Activated T-cell treated with anti-CD3 and anti-CD28 coated beads, Interleukin-2, amount 50 U/mL, for 4 hours (primary cell): ENCODE measurements around the gene MYO1D. TPM values are rescaled to one million over a fixed set of nuclear protein-coding genes. Genes with fewer than 3 reads are reported as not detected.

ENCODE experiments used
- ATAC-seq, 2 donors: fragments of 200-7000 bp; cut with Tn5 transposase; one replicate each; pipeline ENCODE4 v1.10.0; 2021
- DNase-seq: peaks from one replicate; pipeline ENCODE4 v3.0.0-alpha.2; 2020
- H3K27me3 Mint-ChIP-seq: one replicate; pipeline ENCODE4 v1.8.0; 2021; ENCODE audit warnings: low read depth, mixed read lengths
- H3K36me3 Mint-ChIP-seq: one replicate; pipeline ENCODE4 v1.8.0; 2022; ENCODE audit warnings: mixed read lengths; ENCODE audit not compliant: insufficient read depth
- H3K4me1 Mint-ChIP-seq: one replicate; pipeline ENCODE4 v1.8.0; 2021; ENCODE audit warnings: low read depth, mixed read lengths
- H3K4me3 Mint-ChIP-seq: one replicate; pipeline ENCODE4 v1.8.0; 2021; ENCODE audit warnings: mild to moderate bottlenecking, moderate library complexity, mixed read lengths
- H3K9me3 Mint-ChIP-seq: one replicate; pipeline ENCODE4 v1.8.0; 2021; ENCODE audit warnings: mixed read lengths
- total RNA-seq, 3 donors: library from RNA; stranded (reverse); gene quantifications; one replicate each; pipeline ENCODE4 v1.2.1, GENCODE V29; 2021

MYO1D gene
- total RNA-seq, 3 donors from 2014 or later = 8.5 to 14.6 (median 10.6) TPM

DNA sequence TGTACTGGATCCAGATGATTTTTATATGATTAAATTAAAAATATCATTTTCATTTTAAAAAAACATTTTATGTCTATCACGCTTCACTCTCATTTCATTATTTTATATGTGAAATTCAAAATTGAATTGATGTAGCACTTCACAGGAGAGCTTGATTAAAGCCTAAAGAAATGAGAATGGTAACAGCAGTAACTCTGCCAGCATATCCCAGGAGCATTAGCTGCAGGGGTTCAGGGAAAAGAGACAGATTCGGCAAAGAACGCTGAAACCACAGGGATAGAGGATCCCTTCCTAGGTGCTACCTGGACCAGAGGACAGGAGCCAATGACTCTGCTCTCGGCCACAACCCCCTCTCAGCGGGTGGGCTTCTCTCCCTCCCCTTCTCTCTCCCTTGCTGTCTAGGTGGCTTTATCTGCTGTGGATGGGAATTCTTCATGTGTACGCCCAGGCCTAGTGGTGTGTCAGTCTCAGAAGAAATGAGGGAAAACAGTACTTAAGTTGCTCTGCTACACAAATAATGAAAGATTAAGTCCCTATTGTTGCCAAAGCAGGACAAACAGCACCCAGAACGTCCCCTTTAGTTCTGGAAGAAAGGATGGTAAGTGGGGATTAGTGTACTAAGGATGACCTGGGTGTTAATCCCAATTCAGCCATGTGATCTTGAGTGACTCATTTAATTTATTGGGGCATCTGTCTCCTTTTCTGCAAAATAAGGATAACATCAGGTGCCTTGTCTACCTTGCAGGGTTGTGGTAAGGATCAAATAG lies 266.9 kb downstream of the MYO1D start:
- DNase-seq (no peak), ATAC-seq (no peak)
- no peaks in the 10 kb centered on the region for H3K9me3 Mint-ChIP-seq
- H3K4me3 Mint-ChIP-seq = no peak overlapping the region
- H3K27me3 Mint-ChIP-seq = no peaks in the 10 kb centered on the region
- no peaks in the 10 kb centered on the region for H3K36me3 Mint-ChIP-seq
- H3K4me1 Mint-ChIP-seq = peaks cover 3% of the 10 kb centered on the region

- Mint-ChIP-seq H3K9me3 (no peaks in the 10 kb centered on the region), H3K27me3 (no peaks in the 10 kb centered on the region), H3K4me3 (no peak overlapping the region), H3K4me1 (peaks cover 3% of the 10 kb centered on the region), H3K36me3 (peaks cover 4% of the 10 kb centered on the region)
- DNase-seq (peak; percentile 59), ATAC-seq (peak; percentile 88 to 96)
Observed at GRCh38 chr17:32609085-32609484, 267.8 kb downstream of the MYO1D start.

DNA sequence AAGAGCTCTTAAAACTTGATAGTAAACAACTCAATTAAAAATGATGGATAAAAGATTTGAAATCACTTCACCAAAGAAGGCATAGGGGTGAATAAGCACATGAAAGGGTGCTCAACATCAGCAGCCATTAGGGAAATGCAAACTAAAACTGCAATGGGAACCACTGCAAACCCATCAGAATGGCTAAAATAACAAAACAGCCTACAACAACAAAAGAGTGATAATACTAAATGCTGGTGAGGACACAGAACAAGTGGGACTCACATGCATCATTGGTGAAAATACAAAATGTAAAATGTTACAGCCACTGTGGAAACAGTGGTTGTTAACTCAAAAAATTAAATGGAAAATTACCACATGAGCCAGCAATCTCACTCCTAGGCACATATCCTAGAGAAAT lies 268.7 kb downstream of the MYO1D start:
- no peaks in the 10 kb centered on the region for H3K27me3 Mint-ChIP-seq
- peaks cover 3% of the 10 kb centered on the region for H3K4me1 Mint-ChIP-seq
- no peak for DNase-seq
- no peak overlapping the region for H3K4me3 Mint-ChIP-seq
- H3K36me3 Mint-ChIP-seq = peaks cover 4% of the 10 kb centered on the region
- ATAC-seq = no peak
- no peaks in the 10 kb centered on the region for H3K9me3 Mint-ChIP-seq

GRCh38 chr17:32604966-32605365 lies 272.0 kb downstream of the MYO1D start:
- Mint-ChIP-seq H3K36me3 (peaks cover 6% of the 10 kb centered on the region), H3K4me1 (peaks cover 3% of the 10 kb centered on the region), H3K9me3 (no peaks in the 10 kb centered on the region), H3K27me3 (no peaks in the 10 kb centered on the region), H3K4me3 (no peak overlapping the region)
- no peak for ATAC-seq
- DNase-seq = no peak

DNA sequence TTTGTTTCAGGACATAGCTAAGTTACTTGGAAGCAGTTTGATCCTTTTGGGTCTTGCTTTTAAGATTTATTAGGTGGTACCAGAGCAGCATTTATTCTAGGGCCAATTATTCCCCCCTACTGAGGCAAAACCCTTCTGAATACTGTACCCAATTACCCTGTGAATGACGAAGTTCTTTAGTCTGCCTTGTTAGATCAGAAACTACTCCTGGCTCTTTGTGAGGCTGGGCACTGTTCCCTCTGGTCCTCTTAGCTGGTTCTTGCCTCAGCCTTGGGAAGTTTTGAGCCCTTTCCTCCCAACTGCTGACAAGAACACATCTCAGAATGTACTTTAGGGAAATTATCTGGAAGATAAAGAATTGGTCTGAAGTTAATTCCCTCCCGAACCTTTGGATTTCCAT lies 274.5 kb downstream of the MYO1D start:
- Mint-ChIP-seq H3K36me3 (peaks cover 8% of the 10 kb centered on the region), H3K4me1 (no peaks in the 10 kb centered on the region), H3K9me3 (no peaks in the 10 kb centered on the region), H3K27me3 (no peaks in the 10 kb centered on the region), H3K4me3 (no peak overlapping the region)
- DNase-seq = no peak
- no peak for ATAC-seq

GRCh38 chr17:32601866-32602265 lies 275.1 kb downstream of the MYO1D start:
- Mint-ChIP-seq H3K4me1 (no peaks in the 10 kb centered on the region), H3K36me3 (peaks cover 8% of the 10 kb centered on the region), H3K9me3 (no peaks in the 10 kb centered on the region), H3K27me3 (no peaks in the 10 kb centered on the region), H3K4me3 (no peak overlapping the region)
- no peak for DNase-seq
- no peak for ATAC-seq

DNA sequence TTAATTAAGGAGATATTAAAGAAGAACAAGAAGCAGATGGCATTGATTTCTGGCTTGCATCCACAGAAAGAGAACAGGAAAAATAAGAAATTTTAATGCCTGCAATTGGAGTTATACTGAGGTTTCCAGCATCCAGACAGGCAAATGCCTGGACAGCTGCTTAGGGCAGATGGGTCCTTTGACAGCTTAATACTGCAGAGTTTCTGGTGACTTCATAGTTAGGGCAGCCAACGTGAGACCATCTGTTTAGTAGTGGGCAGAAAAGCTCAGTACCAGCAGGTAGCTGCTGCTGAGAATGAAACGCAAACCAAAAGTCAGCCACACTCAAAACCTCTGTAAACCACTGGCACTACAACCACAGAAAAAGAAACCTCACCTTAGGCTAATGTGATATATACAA lies 280.3 kb downstream of the MYO1D start:
- H3K36me3 Mint-ChIP-seq = peaks cover 3% of the 10 kb centered on the region
- DNase-seq (no peak), ATAC-seq (peak in 1 of 2 donors; percentile 43)
- no peaks in the 10 kb centered on the region for H3K27me3 Mint-ChIP-seq
- no peak overlapping the region for H3K4me3 Mint-ChIP-seq
- no peaks in the 10 kb centered on the region for H3K9me3 Mint-ChIP-seq
- H3K4me1 Mint-ChIP-seq = no peaks in the 10 kb centered on the region

GRCh38 chr17:32596206-32596605 lies 280.7 kb downstream of the MYO1D start:
- H3K9me3 Mint-ChIP-seq = no peaks in the 10 kb centered on the region
- ATAC-seq = no peak
- H3K4me3 Mint-ChIP-seq = no peak overlapping the region
- peaks cover 2% of the 10 kb centered on the region for H3K36me3 Mint-ChIP-seq
- no peak for DNase-seq
- H3K27me3 Mint-ChIP-seq = no peaks in the 10 kb centered on the region
- H3K4me1 Mint-ChIP-seq = no peaks in the 10 kb centered on the region

GRCh38 chr17:32593003-32593402 lies 283.9 kb downstream of the MYO1D start:
- H3K27me3 Mint-ChIP-seq = no peaks in the 10 kb centered on the region
- ATAC-seq (no peak), DNase-seq (no peak)
- no peak overlapping the region for H3K4me3 Mint-ChIP-seq
- H3K9me3 Mint-ChIP-seq = no peaks in the 10 kb centered on the region
- no peaks in the 10 kb centered on the region for H3K4me1 Mint-ChIP-seq
- H3K36me3 Mint-ChIP-seq = no peaks in the 10 kb centered on the region

DNA sequence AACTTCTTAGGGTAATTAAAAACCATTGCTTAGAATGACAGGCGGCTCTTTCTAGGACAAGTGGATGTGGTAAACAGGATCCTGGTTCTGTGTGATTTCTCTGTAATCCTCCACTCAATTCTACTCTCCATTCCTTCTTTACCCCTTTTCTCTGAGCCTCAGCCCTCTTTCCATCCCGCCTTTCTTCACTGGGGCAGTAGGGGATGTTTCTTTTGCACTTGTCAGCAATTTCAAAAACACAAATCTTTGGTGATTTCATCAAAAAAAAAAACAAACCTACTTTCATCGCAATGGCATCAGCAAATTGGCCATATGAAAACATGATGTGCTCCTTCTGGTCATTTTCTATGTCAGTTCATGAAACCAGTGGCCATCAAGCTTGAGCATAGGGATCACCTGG lies 285.5 kb downstream of the MYO1D start:
- H3K27me3 Mint-ChIP-seq = no peaks in the 10 kb centered on the region
- no peak for ATAC-seq
- no peaks in the 10 kb centered on the region for H3K9me3 Mint-ChIP-seq
- H3K36me3 Mint-ChIP-seq = peaks cover 2% of the 10 kb centered on the region
- H3K4me3 Mint-ChIP-seq = no peak overlapping the region
- DNase-seq = no peak
- H3K4me1 Mint-ChIP-seq = no peaks in the 10 kb centered on the region

DNA sequence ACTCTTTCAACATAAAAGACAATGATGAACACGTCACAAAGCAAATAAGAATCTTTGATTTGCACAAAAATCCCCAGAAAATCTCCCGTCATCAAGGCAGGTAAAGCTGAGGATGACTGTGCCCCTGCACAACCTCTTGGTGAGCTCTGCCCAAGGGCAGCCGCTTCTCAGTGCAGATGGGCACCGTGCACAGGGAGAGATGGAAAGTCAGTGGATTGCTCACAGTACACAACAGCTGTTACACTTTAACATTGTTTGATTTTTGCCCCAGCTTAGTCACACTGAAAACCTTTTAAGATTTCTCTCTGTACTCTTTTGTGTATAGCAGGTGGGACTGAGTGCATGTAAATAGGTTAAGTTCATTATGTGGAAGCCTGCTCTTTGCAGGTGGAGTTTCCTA lies 285.9 kb downstream of the MYO1D start:
- DNase-seq = no peak
- Mint-ChIP-seq H3K9me3 (no peaks in the 10 kb centered on the region), H3K36me3 (peaks cover 2% of the 10 kb centered on the region), H3K27me3 (no peaks in the 10 kb centered on the region), H3K4me3 (no peak overlapping the region), H3K4me1 (no peaks in the 10 kb centered on the region)
- ATAC-seq = no peak

GRCh38 chr17:32588982-32589381 lies 287.9 kb downstream of the MYO1D start:
- H3K4me1 Mint-ChIP-seq = no peaks in the 10 kb centered on the region
- ATAC-seq (no peak), DNase-seq (no peak)
- no peak overlapping the region for H3K4me3 Mint-ChIP-seq
- H3K36me3 Mint-ChIP-seq = peaks cover 2% of the 10 kb centered on the region
- H3K27me3 Mint-ChIP-seq = no peaks in the 10 kb centered on the region
- H3K9me3 Mint-ChIP-seq = no peaks in the 10 kb centered on the region

GRCh38 chr17:32588135-32588534 lies 288.8 kb downstream of the MYO1D start:
- DNase-seq = no peak
- Mint-ChIP-seq H3K36me3 (peaks cover 4% of the 10 kb centered on the region), H3K9me3 (peaks cover 5% of the 10 kb centered on the region), H3K27me3 (no peaks in the 10 kb centered on the region), H3K4me1 (no peaks in the 10 kb centered on the region), H3K4me3 (no peak overlapping the region)
- no peak for ATAC-seq

- Mint-ChIP-seq H3K27me3 (no peaks in the 10 kb centered on the region), H3K9me3 (peaks cover 13% of the 10 kb centered on the region), H3K4me3 (no peak overlapping the region), H3K4me1 (no peaks in the 10 kb centered on the region), H3K36me3 (peaks cover 10% of the 10 kb centered on the region)
- no peak for DNase-seq
- no peak for ATAC-seq
Observed at GRCh38 chr17:32586666-32587065, 290.3 kb downstream of the MYO1D start.

GRCh38 chr17:32584792-32585191 lies 292.1 kb downstream of the MYO1D start:
- H3K36me3 Mint-ChIP-seq = peaks cover 10% of the 10 kb centered on the region
- H3K9me3 Mint-ChIP-seq = peaks cover 24% of the 10 kb centered on the region
- no peak overlapping the region for H3K4me3 Mint-ChIP-seq
- no peaks in the 10 kb centered on the region for H3K27me3 Mint-ChIP-seq
- DNase-seq (no peak), ATAC-seq (no peak)
- no peaks in the 10 kb centered on the region for H3K4me1 Mint-ChIP-seq
